CD4-positive, alpha-beta memory T cell (primary cell): ENCODE results near the gene TOP2A. TPM values are rescaled to one million over a fixed set of nuclear protein-coding genes. Genes with fewer than 3 reads are reported as not detected.
"Not testable (repeated sequence)": the region's sequence is repeated elsewhere in the genome, so short reads cannot be mapped to it uniquely, and the experiment has no call there.

Source experiments
- CTCF ChIA-PET: fragments of 350-600 bp; sonication (Branson Sonifier 250); formaldehyde crosslinking; loops from one replicate; lab custom pipeline; 2021; ENCODE audit warnings: inconsistent platforms; ENCODE audit not compliant: partially characterized antibody; lab: Charles Lee
- POLR2A ChIA-PET: fragments of 350-600 bp; sonication (Branson Sonifier 250); formaldehyde crosslinking; loops from one replicate; lab custom pipeline; 2021; ENCODE audit not compliant: partially characterized antibody; lab: Charles Lee
- DNase-seq, 5 donors: peaks; one replicate each; pipeline versions ENCODE4 v3.0.0 to v3.0.0-alpha.2; 2020 to 2022; ENCODE audit warnings: mixed read lengths in 1 of 5
- H3K27ac ChIP-seq: one replicate; pipeline ENCODE4 v1.7.0; 2013; ENCODE audit warnings: low read depth, low read length
- H3K27me3 ChIP-seq: 2 replicates; pipeline ENCODE4 v1.7.0; 2013; ENCODE audit warnings: mild to moderate bottlenecking, low read length, moderate library complexity; ENCODE audit not compliant: insufficient read depth
- H3K36me3 ChIP-seq: 2 replicates; pipeline ENCODE4 v1.7.0; 2013; ENCODE audit warnings: mild to moderate bottlenecking, low read length, moderate library complexity; ENCODE audit not compliant: insufficient read depth
- H3K4me1 ChIP-seq: 2 replicates; pipeline ENCODE4 v1.7.0; 2013; ENCODE audit warnings: mild to moderate bottlenecking, low read length, moderate library complexity; ENCODE audit not compliant: insufficient read depth
- H3K4me3 ChIP-seq, 2 donors: one replicate each; pipeline ENCODE4 v1.7.0; 2013; ENCODE audit warnings: low read length in 2 of 2, mild to moderate bottlenecking in 1 of 2
- H3K9me3 ChIP-seq, 2 donors: one replicate each; pipeline ENCODE4 v1.7.0; 2013; ENCODE audit warnings: low read length in 2 of 2, control low read depth in 1 of 2; ENCODE audit not compliant: control insufficient read depth in 1 of 2
- H3K27ac Mint-ChIP-seq, 7 donors: one replicate each; pipeline ENCODE4 v1.8.0; 2020 to 2021; ENCODE audit warnings: mixed read lengths in 7 of 7, mild to moderate bottlenecking in 6 of 7, inconsistent platforms in 3 of 7, moderate library complexity in 3 of 7
- H3K27me3 Mint-ChIP-seq, 2 donors: one replicate each; pipeline ENCODE4 v1.8.0; 2020 to 2021; ENCODE audit warnings: mixed read lengths in 2 of 2
- H3K36me3 Mint-ChIP-seq, 2 donors: one replicate each; pipeline ENCODE4 v1.8.0; 2020 to 2021; ENCODE audit warnings: mixed read lengths in 2 of 2, inconsistent platforms in 1 of 2, mild to moderate bottlenecking in 1 of 2
- H3K4me1 Mint-ChIP-seq, 4 donors: one replicate each; pipeline ENCODE4 v1.8.0; 2020 to 2021; ENCODE audit warnings: mixed read lengths in 4 of 4, mild to moderate bottlenecking in 1 of 4
- H3K4me3 Mint-ChIP-seq, 8 donors: one replicate each; pipeline ENCODE4 v1.8.0; 2020 to 2021; ENCODE audit warnings: mixed read lengths in 8 of 8, mild to moderate bottlenecking in 7 of 8, moderate library complexity in 6 of 8, inconsistent platforms in 3 of 8
- H3K9me3 Mint-ChIP-seq, 8 donors: one replicate each; pipeline ENCODE4 v1.8.0; 2020 to 2021; ENCODE audit warnings: mixed read lengths in 8 of 8, mild to moderate bottlenecking in 5 of 8, inconsistent platforms in 3 of 8, moderate library complexity in 1 of 8
- intact Hi-C: fragments of 100-400 bp; cut with micrococcal nuclease; formaldehyde crosslinking; loops from one replicate; pipeline ENCODE4 v1.15.1; 2023
- polyA plus RNA-seq, 2 donors: library from polyadenylated mRNA; unstranded; fragments of 300-500 nt; fragmentation: Illumina TruSeq; gene quantifications; one replicate each; pipeline ENCODE4 v1.2.3, GENCODE V29; 2021
- total RNA-seq, 2 experiments: library from RNA; stranded (reverse); gene quantifications; one replicate each; pipeline ENCODE4 v1.2.3, GENCODE V29; 2021

The TOP2A gene
- total and polyA plus RNA-seq, 4 experiments from 2014 or later: 0.10 to 1.1 (median 0.30) TPM

DNA sequence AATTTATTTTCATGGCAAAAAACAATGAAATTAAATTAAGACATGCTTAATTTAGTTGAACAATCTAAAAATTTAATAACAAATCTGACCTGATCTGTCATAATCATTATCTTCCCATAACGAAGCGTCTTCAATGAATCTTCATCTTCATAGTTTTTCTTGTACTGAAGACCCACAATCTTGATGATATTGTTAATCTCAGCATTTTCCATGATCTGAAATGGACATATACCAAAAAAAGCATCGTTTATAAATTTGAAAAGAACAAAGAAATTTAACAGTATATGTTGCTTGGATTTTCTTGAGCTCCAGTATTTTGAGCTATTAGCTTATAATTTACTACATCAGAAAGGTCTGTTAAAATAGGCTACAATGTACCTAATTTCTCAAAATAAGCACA, 10.2 kb downstream of the TOP2A start:
- H3K36me3 Mint-ChIP-seq: no peaks in the 10 kb centered on the region

GRCh38 chr17:40404003-40404402, 13.7 kb downstream of the TOP2A start:
- Mint-ChIP-seq H3K36me3 (no peaks in the 10 kb centered on the region), H3K9me3 (no peaks in the 10 kb centered on the region), H3K27me3 (no peaks in the 10 kb centered on the region), H3K27ac (peak overlapping the region in 1 of 7 donors; percentile 55), H3K4me3 (peak overlapping the region in 2 of 8 donors; percentile 54 to 57), H3K4me1 (peaks cover 16 to 25% (median 22%) of the 10 kb centered on the region in 4 donors)
- intact Hi-C loops: no loop called here
- Histone ChIP-seq H3K27me3 (no peaks in the 10 kb centered on the region), H3K4me1 (peaks cover 22% of the 10 kb centered on the region), H3K4me3 (no peak overlapping the region), H3K9me3 (no peaks in the 10 kb centered on the region), H3K36me3 (no peaks in the 10 kb centered on the region), H3K27ac (no peak overlapping the region)
- POLR2A ChIA-PET: no interaction called here
- no peak for DNase-seq
- CTCF ChIA-PET: interaction anchor here (1.3 to 6.4 kb wide), 3 partner anchors 11 to 129 kb away, joined by 3 to 93 read pairs (median 8); no protein-coding TSS in a partner anchor

More for the DNA sequence above, 10.2 kb downstream of the TOP2A start:
- H3K27me3 Mint-ChIP-seq: no peaks in the 10 kb centered on the region
- H3K4me3 Mint-ChIP-seq: no peak overlapping the region
- peaks cover 8 to 19% (median 14%) of the 10 kb centered on the region in 4 donors for H3K4me1 Mint-ChIP-seq
- no peak overlapping the region for H3K27ac Mint-ChIP-seq
- Histone ChIP-seq H3K9me3 (no peaks in the 10 kb centered on the region), H3K27ac (no peak overlapping the region), H3K27me3 (no peaks in the 10 kb centered on the region), H3K4me1 (peaks cover 17% of the 10 kb centered on the region), H3K4me3 (no peak overlapping the region), H3K36me3 (no peaks in the 10 kb centered on the region)
- no peaks in the 10 kb centered on the region for H3K9me3 Mint-ChIP-seq
- ChIA-PET POLR2A (interaction anchor here (1.0 to 1.2 kb wide), 2 partner anchors 10 to 50 kb away, joined by 3 read pairs; partner anchors contain the start of gene TOP2A), CTCF (interaction anchor here (1.0 to 2.4 kb wide), 4 partner anchors 8 to 104 kb away, joined by 3 to 10 read pairs (median 4); partner anchors contain the start of gene TOP2A)
- intact Hi-C loops: no loop called here
- DNase-seq: no peak

DNA sequence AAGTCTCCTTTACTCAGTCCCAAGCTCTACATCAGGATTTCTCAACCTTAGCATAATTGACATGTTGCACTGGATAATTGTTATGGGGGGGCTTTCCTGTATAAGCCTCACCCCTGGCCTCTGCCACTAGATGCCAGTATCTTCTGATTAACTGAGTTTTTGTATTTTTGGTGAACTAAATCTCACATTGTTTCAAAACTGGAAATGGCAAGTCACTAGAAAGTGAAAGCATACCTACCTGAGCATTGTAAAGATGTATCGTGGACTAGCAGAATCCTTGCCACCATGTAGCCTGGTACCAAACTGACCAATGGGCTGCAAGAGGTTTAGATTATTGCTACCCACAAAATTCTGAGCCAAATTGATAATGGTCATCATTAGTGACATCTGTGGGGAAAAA, 15.0 kb downstream of the TOP2A start:
- Mint-ChIP-seq H3K27me3 (no peaks in the 10 kb centered on the region), H3K27ac (peak overlapping the region in 6 of 7 donors; percentile 69 to 85 (median 76)), H3K4me3 (peak overlapping the region; percentile 54 to 86 (median 74)), H3K4me1 (peaks cover 16 to 25% (median 22%) of the 10 kb centered on the region in 4 donors), H3K9me3 (no peaks in the 10 kb centered on the region), H3K36me3 (no peaks in the 10 kb centered on the region)
- Histone ChIP-seq H3K9me3 (no peaks in the 10 kb centered on the region), H3K27ac (peak overlapping the region; percentile 33), H3K36me3 (no peaks in the 10 kb centered on the region), H3K4me3 (peak overlapping the region in 1 of 2 donors; percentile 32), H3K27me3 (no peaks in the 10 kb centered on the region), H3K4me1 (peaks cover 22% of the 10 kb centered on the region)
- intact Hi-C loops: no loop called here
- POLR2A ChIA-PET: interaction anchor here (1.0 to 3.6 kb wide), 5 partner anchors 15 to 158 kb away, joined by 3 to 24 read pairs (median 3); partner anchors contain the start of gene TOP2A
- CTCF ChIA-PET: interaction anchor here (0.6 to 6.4 kb wide), 9 partner anchors 9 to 157 kb away, joined by 3 to 93 read pairs (median 6); partner anchors contain the start of gene IGFBP4
- DNase-seq: peak in 2 of 5 donors; percentile 21 to 23

DNA sequence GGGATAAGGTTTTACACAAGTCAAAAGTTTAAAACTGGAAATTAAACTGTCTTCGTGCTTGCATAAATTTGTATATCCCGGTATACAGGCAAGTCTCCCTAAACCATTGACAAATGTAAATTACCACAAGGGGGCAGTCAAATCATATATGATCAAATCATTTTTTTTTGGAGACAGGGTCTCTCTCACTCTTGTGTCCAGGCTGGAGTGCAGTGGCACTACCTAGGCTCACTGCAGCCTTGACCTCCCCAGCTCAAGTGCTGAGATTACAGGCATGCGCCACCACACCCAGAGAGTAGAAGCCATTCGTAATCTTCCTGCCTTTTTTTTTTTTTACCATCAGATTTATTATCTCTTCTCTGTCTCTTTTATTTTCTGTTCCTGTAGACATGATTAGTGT, 18.5 kb downstream of the TOP2A start:
- DNase-seq: peak in 4 of 5 donors; percentile 40 to 66 (median 57)
- H3K4me1 ChIP-seq: peaks cover 21% of the 10 kb centered on the region
- CTCF ChIA-PET: interaction anchor here (0.7 to 6.4 kb wide), 17 partner anchors 13 to 259 kb away, joined by 3 to 93 read pairs (median 7); partner anchors contain the start of genes CASC3, IGFBP4 and TOP2A
- Mint-ChIP-seq H3K27me3 (no peaks in the 10 kb centered on the region), H3K9me3 (no peaks in the 10 kb centered on the region), H3K36me3 (no peaks in the 10 kb centered on the region), H3K27ac (peak overlapping the region in 2 of 7 donors; percentile 82 to 84), H3K4me1 (peaks cover 16 to 24% (median 21%) of the 10 kb centered on the region in 4 donors), H3K4me3 (no peak overlapping the region)
- H3K27ac ChIP-seq: no peak overlapping the region
- H3K36me3 ChIP-seq: no peaks in the 10 kb centered on the region
- H3K9me3 ChIP-seq: no peaks in the 10 kb centered on the region
- no peak overlapping the region for H3K4me3 ChIP-seq
- POLR2A ChIA-PET: interaction anchor here (1.1 to 1.8 kb wide), 2 partner anchors 18 to 133 kb away, joined by 4 to 10 read pairs; partner anchors contain the start of gene TOP2A
- no peaks in the 10 kb centered on the region for H3K27me3 ChIP-seq
- intact Hi-C loops: loop anchor here (1.0 to 5.0 kb wide), 5 partner anchors 16 to 161 kb away; partner anchors contain the start of gene IGFBP4

DNA sequence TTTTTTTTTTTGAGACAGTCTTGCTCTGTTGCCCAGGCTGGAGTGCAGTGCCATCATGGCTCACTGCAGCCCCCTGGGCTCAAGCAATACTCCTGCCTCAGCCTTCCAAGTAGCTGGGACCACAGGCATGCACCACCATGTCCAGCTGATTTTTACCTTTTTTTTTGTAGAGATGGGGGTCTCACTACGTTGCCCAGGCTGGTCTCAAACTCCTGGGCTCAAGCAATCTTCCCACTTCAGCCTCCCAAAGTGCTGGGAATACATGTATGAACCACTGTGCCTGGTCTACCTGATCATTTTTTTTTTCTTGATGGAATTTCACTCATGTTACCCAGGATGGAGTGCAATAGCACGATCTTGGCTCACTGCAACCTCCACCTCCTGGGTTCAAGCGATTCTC, 31.1 kb downstream of the TOP2A start:
- H3K27me3 Mint-ChIP-seq, H3K9me3 ChIP-seq, H3K27me3 ChIP-seq, H3K4me3 Mint-ChIP-seq, H3K36me3 ChIP-seq, H3K27ac Mint-ChIP-seq, H3K4me1 ChIP-seq, POLR2A ChIA-PET, intact Hi-C loops, H3K27ac ChIP-seq, H3K4me1 Mint-ChIP-seq, DNase-seq, H3K36me3 Mint-ChIP-seq, H3K4me3 ChIP-seq, H3K9me3 Mint-ChIP-seq: not testable (repeated sequence)
- CTCF ChIA-PET: interaction anchor here (0.8 kb wide), 1 partner anchor 187 kb away, joined by 3 read pairs; no protein-coding TSS in a partner anchor

DNA sequence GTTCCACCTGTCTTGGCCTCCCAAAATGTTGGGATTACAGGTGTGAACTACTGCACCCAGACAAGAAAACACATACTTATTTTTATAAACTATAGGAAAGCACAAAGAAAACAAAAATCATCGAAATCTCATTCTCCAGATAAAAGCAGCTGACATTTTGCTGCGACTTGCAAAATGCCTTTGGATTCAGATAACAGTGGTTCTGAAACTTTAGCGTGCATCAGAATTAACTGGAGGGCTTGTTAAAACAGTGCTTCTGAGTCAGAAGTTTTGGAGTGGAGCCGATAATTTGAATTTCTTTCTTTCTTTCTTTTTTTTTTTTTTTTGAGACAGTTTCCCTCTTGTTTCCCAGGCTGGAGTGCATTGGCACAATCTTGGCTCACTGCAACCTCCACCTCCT, 35.4 kb downstream of the TOP2A start:
- Histone ChIP-seq H3K36me3 (no peaks in the 10 kb centered on the region), H3K4me1 (no peaks in the 10 kb centered on the region), H3K27ac (no peak overlapping the region), H3K27me3 (no peaks in the 10 kb centered on the region), H3K4me3 (no peak overlapping the region), H3K9me3 (no peaks in the 10 kb centered on the region)
- Mint-ChIP-seq H3K27me3 (no peaks in the 10 kb centered on the region), H3K9me3 (no peaks in the 10 kb centered on the region), H3K4me3 (no peak overlapping the region), H3K36me3 (no peaks in the 10 kb centered on the region), H3K27ac (no peak overlapping the region), H3K4me1 (no peaks in the 10 kb centered on the region)
- ChIA-PET POLR2A (no interaction called here), CTCF (interaction anchor here (1.0 to 2.5 kb wide), 2 partner anchors 17 to 41 kb away, joined by 3 to 8 read pairs; no protein-coding TSS in a partner anchor)
- intact Hi-C loops: no loop called here
- no peak for DNase-seq

GRCh38 chr17:40378966-40379365, 38.7 kb downstream of the TOP2A start:
- H3K27me3 Mint-ChIP-seq: peaks cover 2 to 5% of the 10 kb centered on the region in 2 donors
- no peak for DNase-seq
- no peak overlapping the region for H3K4me3 Mint-ChIP-seq
- peaks cover 2 to 7% (median 4%) of the 10 kb centered on the region in 4 donors for H3K4me1 Mint-ChIP-seq
- POLR2A ChIA-PET: no interaction called here
- Histone ChIP-seq H3K36me3 (no peaks in the 10 kb centered on the region), H3K27me3 (no peaks in the 10 kb centered on the region), H3K27ac (no peak overlapping the region), H3K9me3 (no peaks in the 10 kb centered on the region), H3K4me3 (no peak overlapping the region), H3K4me1 (no peaks in the 10 kb centered on the region)
- no peak overlapping the region for H3K27ac Mint-ChIP-seq
- CTCF ChIA-PET: no interaction called here
- H3K9me3 Mint-ChIP-seq: peaks cover 0 to 1% (median 0%) of the 10 kb centered on the region in 8 donors
- H3K36me3 Mint-ChIP-seq: no peaks in the 10 kb centered on the region
- intact Hi-C loops: no loop called here
